Fibroblast of villous mesenchyme (primary cell): ENCODE data around the gene PKP3. TPM values are rescaled to one million over a fixed set of nuclear protein-coding genes. Genes with fewer than 3 reads are reported as not detected.

Source experiments
- DNase-seq: peaks from one replicate; pipeline ENCODE4 v3.0.0-alpha.2; 2010; ENCODE audit warnings: low read depth
- H3K4me3 ChIP-seq: 2 replicates; pipeline ENCODE4 v1.5.1; 2011; ENCODE audit warnings: low read depth, mild to moderate bottlenecking, low read length
- CTCF ChIP-seq: IDR thresholded peaks from 2 replicates; pipeline ENCODE4 v1.5.1; 2012; ENCODE audit warnings: low read depth, mild to moderate bottlenecking, low read length; ENCODE audit not compliant: insufficient read depth
- total RNA-seq: library from RNA; depleted of rRNA; stranded (reverse); fragments of >200 nt; gene quantifications from 2 replicates; pipeline ENCODE4 v1.2.3, GENCODE V29; 2012

The PKP3 gene
- total RNA-seq, 1 donor, result 2.2 TPM

GRCh38 chr11:377174-377865 is 16.7 kb upstream of the PKP3 start:
- no peak for DNase-seq
- H3K4me3 ChIP-seq, result no peak overlapping the region
- TF ChIP-seq CTCF, result no peak

GRCh38 chr11:377883-378500 is 16.0 kb upstream of the PKP3 start:
- H3K4me3 ChIP-seq, result no peak overlapping the region
- no peak for DNase-seq
- no peak for TF ChIP-seq CTCF

- no peak overlapping the region for H3K4me3 ChIP-seq
- DNase-seq, result no peak
- no peak for TF ChIP-seq CTCF
Observed at GRCh38 chr11:379205-380094, 14.6 kb upstream of the PKP3 start.

GRCh38 chr11:380095-380480 is 13.9 kb upstream of the PKP3 start:
- no peak overlapping the region for H3K4me3 ChIP-seq
- no peak for TF ChIP-seq CTCF
- DNase-seq, result no peak

- no peak for TF ChIP-seq CTCF
- no peak for DNase-seq
- H3K4me3 ChIP-seq, result no peak overlapping the region
Observed at GRCh38 chr11:380491-380890, 13.5 kb upstream of the PKP3 start.

- DNase-seq, result no peak
- TF ChIP-seq CTCF, result no peak
- no peak overlapping the region for H3K4me3 ChIP-seq
Observed at GRCh38 chr11:380996-381395, 13.0 kb upstream of the PKP3 start.
